T1000 (cell line): ENCODE results near the gene LPO.

ENCODE experiments used
- DNase-seq: peaks from one replicate; lab custom pipeline; 2025; ENCODE audit warnings: mixed read lengths; lab: John Stamatoyannopoulos, UW

The LPO gene

GRCh38 chr17:58262149-58262548, 23.8 kb downstream of the LPO start:
- no peak for DNase-seq

- no peak for DNase-seq
Observed at GRCh38 chr17:58263773-58264172, 25.4 kb downstream of the LPO start.

GRCh38 chr17:58264407-58265103, 26.2 kb downstream of the LPO start:
- DNase-seq = no peak

GRCh38 chr17:58265271-58265670, 26.9 kb downstream of the LPO start:
- DNase-seq = no peak

- no peak for DNase-seq
Observed at GRCh38 chr17:58265902-58266875, 27.8 kb downstream of the LPO start.

- no peak for DNase-seq
Observed at GRCh38 chr17:58267347-58268324, 29.3 kb downstream of the LPO start.

- no peak for DNase-seq
Observed at GRCh38 chr17:58268326-58268725, 29.9 kb downstream of the LPO start.

GRCh38 chr17:58268774-58269556, 30.6 kb downstream of the LPO start:
- no peak for DNase-seq

- DNase-seq = no peak
Observed at GRCh38 chr17:58269557-58270291, 31.3 kb downstream of the LPO start.

- no peak for DNase-seq
Observed at GRCh38 chr17:58270476-58271215, 32.3 kb downstream of the LPO start.

GRCh38 chr17:58271216-58271931, 33.0 kb downstream of the LPO start:
- no peak for DNase-seq

GRCh38 chr17:58272367-58273280, 34.2 kb downstream of the LPO start:
- DNase-seq = no peak

- no peak for DNase-seq
Observed at GRCh38 chr17:58273453-58274104, 35.2 kb downstream of the LPO start.

GRCh38 chr17:58275417-58275816, 37.0 kb downstream of the LPO start:
- DNase-seq = no peak

- no peak for DNase-seq
Observed at GRCh38 chr17:58276423-58276822, 38.0 kb downstream of the LPO start.

GRCh38 chr17:58277107-58277801, 38.9 kb downstream of the LPO start:
- DNase-seq = no peak
